PC-9 (cell line): Measurements from ENCODE around the gene ROCK1. TPM values are rescaled to one million over a fixed set of nuclear protein-coding genes. Genes with fewer than 3 reads are reported as not detected.
"Not testable (repeated sequence)": the region's sequence is repeated elsewhere in the genome, so short reads cannot be mapped to it uniquely, and the experiment has no call there.

Experiments
- BruUV-seq: library from RNA; stranded (reverse); fragments of 400-500 nt; replicated peaks from 2 replicates; lab custom pipeline; 2021; lab: Mats Ljungman, UMichigan
- CTCF ChIA-PET: fragments of 300-600 bp; sonication (Branson Sonifier 250); formaldehyde crosslinking; loops from one replicate; lab custom pipeline; 2022; ENCODE audit warnings: antibody characterized with exemption; lab: Charles Lee
- POLR2A ChIA-PET: fragments of 300-600 bp; sonication (Branson Sonifier 250); formaldehyde crosslinking; loops from one replicate; lab custom pipeline; 2022; ENCODE audit warnings: antibody characterized with exemption; ENCODE audit not compliant: unreplicated experiment; lab: Charles Lee
- DNase-seq, 2 experiments: peaks; one replicate each; pipeline versions ENCODE4 v3.0.0 to v3.0.0-alpha.2; 2015 to 2022; ENCODE audit warnings: mixed read lengths in 1 of 2
- H2AFZ ChIP-seq: fragments of 200-600 bp; sonication (generic); 2 replicates; pipeline ENCODE4 v1.8.1; 2017; ENCODE audit warnings: antibody characterized with exemption
- H3F3A ChIP-seq: fragments of 200-600 bp; sonication (generic); 2 replicates; pipeline ENCODE4 v1.8.1; 2017; ENCODE audit warnings: antibody characterized with exemption, mild to moderate bottlenecking, low read depth; ENCODE audit not compliant: insufficient read depth
- H3K27ac ChIP-seq: fragments of 200-600 bp; sonication (generic); 2 replicates; pipeline ENCODE4 v1.6.1; 2016; ENCODE audit warnings: mixed run types
- H3K27me3 ChIP-seq: fragments of 200-600 bp; sonication (generic); 2 replicates; pipeline ENCODE4 v1.6.1; 2016; ENCODE audit warnings: low read depth, mixed run types; ENCODE audit not compliant: insufficient read depth
- H3K36me3 ChIP-seq: fragments of 200-600 bp; sonication (generic); 2 replicates; pipeline ENCODE4 v1.6.1; 2016; ENCODE audit warnings: low read depth, mixed run types
- H3K4me1 ChIP-seq: fragments of 200-600 bp; sonication (generic); replicated peaks from 2 replicates; pipeline ENCODE4 v1.6.1; 2016; ENCODE audit warnings: mixed run types; ENCODE audit not compliant: insufficient read depth
- H3K4me2 ChIP-seq: fragments of 200-600 bp; sonication (generic); 2 replicates; pipeline ENCODE4 v1.6.1; 2017; ENCODE audit warnings: mixed run types
- H3K4me3 ChIP-seq: fragments of 200-600 bp; sonication (generic); 2 replicates; pipeline ENCODE4 v1.6.1; 2016; ENCODE audit warnings: mixed run types
- H3K79me2 ChIP-seq: fragments of 200-600 bp; sonication (generic); 2 replicates; pipeline ENCODE4 v1.6.1; 2017; ENCODE audit warnings: low read depth, mixed run types
- H3K9me2 ChIP-seq: fragments of 200-600 bp; sonication (generic); 2 replicates; pipeline ENCODE4 v1.8.1; 2017; ENCODE audit warnings: mild to moderate bottlenecking; ENCODE audit not compliant: insufficient read depth
- H3K9me3 ChIP-seq: fragments of 200-600 bp; sonication (generic); 2 replicates; pipeline ENCODE4 v1.8.1; 2016; ENCODE audit warnings: low read depth; ENCODE audit not compliant: insufficient read depth
- H4K20me1 ChIP-seq: fragments of 200-600 bp; sonication (generic); 2 replicates; pipeline ENCODE4 v1.8.1; 2017; ENCODE audit not compliant: insufficient read depth
- intact Hi-C: fragments of 100-400 bp; cut with micrococcal nuclease; formaldehyde crosslinking; loops from one replicate; pipeline ENCODE4 v1.10.0; 2022; ENCODE audit not compliant: unreplicated experiment
- total RNA-seq: library from RNA; stranded (reverse); gene quantifications from 2 replicates; pipeline ENCODE4 v1.2.3, GENCODE V29; 2021
- TF ChIP-seq, protein P1 (sequence below): fragments of 200-600 bp; sonication (generic); conservative IDR thresholded peaks from 2 replicates; pipeline ENCODE4 v1.6.1; 2017; ENCODE audit warnings: mixed run types, antibody characterized with exemption, mild to moderate bottlenecking, moderate library complexity

The ROCK1 gene
- total RNA-seq, 1 experiment from 2014 or later, result 26.8 TPM

DNA sequence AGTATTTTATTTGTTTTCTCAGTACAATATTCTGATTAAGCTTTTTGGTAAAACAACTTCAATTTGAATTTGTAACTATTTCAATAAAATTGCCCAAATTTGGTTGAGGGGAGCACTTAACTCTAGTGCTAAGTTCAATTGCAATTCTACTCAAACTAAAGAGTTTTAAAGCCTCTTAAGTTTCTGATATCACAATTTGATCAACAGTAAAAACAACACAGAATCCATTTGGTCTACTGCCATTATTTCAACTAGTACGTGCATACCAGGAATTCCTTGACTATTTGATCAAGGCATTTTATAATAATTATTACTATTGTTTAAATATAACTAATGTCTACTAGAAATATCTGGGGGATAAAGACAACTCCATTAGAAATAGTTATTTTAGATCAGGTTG lies 150.9 kb downstream of the ROCK1 start:
- H3K9me3 ChIP-seq, result no peaks in the 10 kb centered on the region
- H3K4me3 ChIP-seq, result no peak overlapping the region
- no TSS peak for BruUV-seq
- no peak overlapping the region for H3K4me2 ChIP-seq
- H3K4me1 ChIP-seq, result no peaks in the 10 kb centered on the region
- DNase-seq, result no peak
- ChIA-PET POLR2A (no interaction called here), CTCF (no interaction called here)
- H4K20me1 ChIP-seq, result no peaks in the 10 kb centered on the region
- no peaks in the 10 kb centered on the region for H3K79me2 ChIP-seq
- H3K27ac ChIP-seq, result no peak overlapping the region
- intact Hi-C loops, result no loop called here
- H3F3A ChIP-seq, result no peaks in the 10 kb centered on the region
- no peak overlapping the region for H2AFZ ChIP-seq
- H3K36me3 ChIP-seq, result 0 out of 2 replicates have a peak, but pooled peaks cover 3% of the 10 kb centered on the region
- no peaks in the 10 kb centered on the region for H3K9me2 ChIP-seq
- H3K27me3 ChIP-seq, result no peaks in the 10 kb centered on the region
- TF ChIP-seq, protein P1, sequence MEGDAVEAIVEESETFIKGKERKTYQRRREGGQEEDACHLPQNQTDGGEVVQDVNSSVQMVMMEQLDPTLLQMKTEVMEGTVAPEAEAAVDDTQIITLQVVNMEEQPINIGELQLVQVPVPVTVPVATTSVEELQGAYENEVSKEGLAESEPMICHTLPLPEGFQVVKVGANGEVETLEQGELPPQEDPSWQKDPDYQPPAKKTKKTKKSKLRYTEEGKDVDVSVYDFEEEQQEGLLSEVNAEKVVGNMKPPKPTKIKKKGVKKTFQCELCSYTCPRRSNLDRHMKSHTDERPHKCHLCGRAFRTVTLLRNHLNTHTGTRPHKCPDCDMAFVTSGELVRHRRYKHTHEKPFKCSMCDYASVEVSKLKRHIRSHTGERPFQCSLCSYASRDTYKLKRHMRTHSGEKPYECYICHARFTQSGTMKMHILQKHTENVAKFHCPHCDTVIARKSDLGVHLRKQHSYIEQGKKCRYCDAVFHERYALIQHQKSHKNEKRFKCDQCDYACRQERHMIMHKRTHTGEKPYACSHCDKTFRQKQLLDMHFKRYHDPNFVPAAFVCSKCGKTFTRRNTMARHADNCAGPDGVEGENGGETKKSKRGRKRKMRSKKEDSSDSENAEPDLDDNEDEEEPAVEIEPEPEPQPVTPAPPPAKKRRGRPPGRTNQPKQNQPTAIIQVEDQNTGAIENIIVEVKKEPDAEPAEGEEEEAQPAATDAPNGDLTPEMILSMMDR, result no peak

DNA sequence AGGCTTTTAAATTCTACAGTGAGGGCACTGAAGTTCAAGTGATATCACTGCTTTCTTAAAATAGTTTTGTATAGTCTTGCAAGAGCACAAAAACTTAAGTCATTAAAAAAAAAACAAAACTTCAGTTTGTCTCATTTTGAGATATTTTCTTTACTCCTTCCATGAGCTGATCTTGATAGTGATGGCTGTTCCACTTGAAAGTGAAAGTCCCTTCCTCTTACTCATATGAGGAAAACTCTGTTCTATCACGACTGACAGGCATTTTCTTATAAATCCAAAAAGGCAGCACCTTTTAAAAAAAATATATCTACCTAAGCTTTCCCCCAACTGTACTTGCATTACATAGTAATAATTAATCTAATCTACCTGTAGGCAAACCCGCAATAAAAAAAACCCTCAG lies 160.8 kb downstream of the ROCK1 start:
- H3F3A ChIP-seq, BruUV-seq, H3K4me2 ChIP-seq, H3K27ac ChIP-seq, H3K36me3 ChIP-seq, H3K4me3 ChIP-seq, H4K20me1 ChIP-seq, POLR2A ChIA-PET, H3K79me2 ChIP-seq, H3K4me1 ChIP-seq, DNase-seq, H3K9me3 ChIP-seq, H2AFZ ChIP-seq, H3K27me3 ChIP-seq, CTCF ChIA-PET, H3K9me2 ChIP-seq, intact Hi-C loops: not testable (repeated sequence)

Other genes with a start within 250 kb of the ROCK1 start
- gene GREB1L, start 130.4 kb upstream of the ROCK1 start, total RNA-seq, result 3.6 and 6.0 TPM in 2 replicates